Measurements from ENCODE around the gene PLEKHM3.

Gene PLEKHM3

DNA sequence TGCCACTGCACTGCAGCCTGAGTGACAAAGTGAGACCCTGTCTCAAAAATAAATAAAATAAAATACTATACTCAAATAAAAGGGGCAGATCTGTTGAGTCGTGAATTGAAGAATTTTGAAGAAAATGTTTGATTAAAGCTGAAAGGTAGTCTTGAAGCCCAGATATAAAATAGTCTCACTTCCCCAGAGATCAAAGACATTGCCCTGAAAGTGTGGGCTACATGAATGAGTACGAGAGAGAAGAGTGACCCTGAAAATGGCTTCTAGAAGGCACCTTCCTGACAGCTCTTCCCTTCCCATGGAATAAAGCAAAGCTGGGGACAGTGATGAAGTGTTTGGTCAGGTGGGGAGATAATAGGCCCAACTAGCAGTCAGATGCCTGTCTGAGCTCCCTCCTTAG, 241.8 kb downstream of the PLEKHM3 start:
- no peak for DNase-seq

DNA sequence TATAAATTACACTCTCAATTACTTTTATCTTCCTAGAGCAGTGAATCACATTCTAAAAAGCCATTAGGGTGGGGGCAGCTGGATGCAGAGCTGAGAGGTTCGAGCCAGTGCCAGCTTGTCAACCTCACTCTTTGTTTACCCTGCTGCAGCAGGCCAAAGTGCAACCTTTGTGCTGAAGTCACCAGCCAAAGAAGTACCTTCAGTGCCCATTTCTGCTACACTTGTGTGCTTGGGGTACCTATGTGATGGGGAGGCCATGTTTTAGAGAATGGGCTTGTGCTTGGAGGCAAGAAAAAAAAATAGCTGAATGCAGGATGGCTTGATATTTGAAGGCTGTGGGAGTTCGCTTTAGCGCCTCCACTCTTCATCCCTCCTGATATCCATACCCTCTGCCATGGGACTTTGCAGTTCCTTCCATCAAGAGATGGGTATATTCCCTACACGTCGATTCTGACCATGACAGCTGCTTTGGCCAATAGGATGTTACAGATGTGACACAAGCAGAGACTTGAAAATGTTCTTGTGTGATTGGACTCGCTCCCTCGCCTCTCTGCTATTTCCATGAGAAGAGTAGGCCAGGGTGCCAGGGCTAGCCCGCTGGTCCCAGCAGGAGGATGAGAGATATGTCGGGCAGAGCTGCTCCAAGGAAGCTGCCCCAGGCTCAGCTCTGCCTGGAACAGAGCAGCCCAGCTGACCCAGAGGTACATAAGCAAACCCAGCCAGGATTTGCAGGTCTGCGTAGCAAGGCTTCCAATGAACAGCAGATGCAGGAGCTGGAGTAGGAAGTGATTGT, 242.9 kb downstream of the PLEKHM3 start:
- DNase-seq: no peak

DNA sequence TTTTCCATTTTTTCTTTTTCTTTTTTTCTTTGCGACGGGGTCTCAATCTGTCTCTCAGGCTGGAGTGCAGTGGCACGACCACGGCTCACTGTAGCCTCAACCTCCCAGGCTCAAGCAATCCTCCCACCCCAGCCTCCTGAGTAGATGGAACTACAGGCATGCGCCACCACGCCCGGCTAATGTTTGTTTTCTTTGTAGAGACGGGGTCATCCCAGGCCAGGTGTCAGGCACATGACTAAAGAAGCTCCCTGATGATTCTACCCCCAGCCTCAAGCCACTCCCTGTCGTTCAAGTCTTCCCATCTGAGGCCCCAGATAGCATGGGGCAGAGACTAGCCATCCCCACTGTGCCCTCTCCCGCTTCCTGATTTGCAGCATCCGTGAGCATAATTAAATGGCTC, 245.8 kb downstream of the PLEKHM3 start:
- DNase-seq: no peak

DNA sequence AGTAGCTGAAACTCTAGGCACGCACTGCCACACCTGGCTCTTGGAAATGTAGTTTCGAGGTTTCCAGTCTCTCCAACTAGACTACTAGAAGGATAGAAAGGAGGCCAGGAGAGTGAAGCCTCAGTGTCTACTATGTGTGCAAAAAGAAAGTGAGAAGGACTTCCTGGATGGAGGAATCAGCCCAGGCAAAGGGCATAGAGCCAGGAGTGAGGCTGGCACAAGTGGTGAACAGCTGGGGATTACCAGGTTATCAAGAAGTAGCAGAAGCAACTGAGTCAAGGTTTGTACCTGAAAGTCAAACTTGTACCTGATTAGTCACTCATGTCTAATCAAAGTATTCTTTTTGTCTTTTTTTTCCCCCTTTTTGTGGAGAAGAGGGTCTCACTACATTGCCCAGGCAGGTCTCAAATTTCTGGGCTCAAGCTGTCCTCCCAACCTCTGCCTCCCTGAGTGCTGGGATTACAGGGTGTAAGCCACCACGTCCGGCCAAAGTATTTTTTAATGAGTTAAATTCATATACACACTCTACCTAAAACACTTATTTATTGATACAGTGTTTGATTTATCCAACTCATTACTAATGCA, 246.9 kb downstream of the PLEKHM3 start:
- DNase-seq: no peak

DNA sequence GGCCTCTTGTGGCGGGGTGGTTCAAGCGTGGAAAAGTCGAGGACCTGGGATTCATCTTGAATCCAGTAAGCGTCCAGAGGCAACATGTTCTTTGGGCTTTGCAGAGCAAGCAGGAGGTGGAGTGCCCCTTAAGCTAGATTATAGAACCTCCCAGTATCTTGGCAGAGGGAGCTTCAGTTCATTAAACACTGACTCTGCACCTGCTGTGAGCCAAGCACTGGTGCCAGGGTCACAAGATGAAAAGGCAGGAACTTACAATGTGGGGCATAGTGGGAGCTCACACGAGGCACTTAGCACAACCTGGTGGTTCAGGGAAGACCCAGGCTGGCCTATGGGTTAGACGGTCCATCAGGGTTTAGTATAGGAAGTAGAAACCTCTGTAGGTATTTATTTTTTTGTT, 248.2 kb downstream of the PLEKHM3 start:
- no peak for DNase-seq

DNA sequence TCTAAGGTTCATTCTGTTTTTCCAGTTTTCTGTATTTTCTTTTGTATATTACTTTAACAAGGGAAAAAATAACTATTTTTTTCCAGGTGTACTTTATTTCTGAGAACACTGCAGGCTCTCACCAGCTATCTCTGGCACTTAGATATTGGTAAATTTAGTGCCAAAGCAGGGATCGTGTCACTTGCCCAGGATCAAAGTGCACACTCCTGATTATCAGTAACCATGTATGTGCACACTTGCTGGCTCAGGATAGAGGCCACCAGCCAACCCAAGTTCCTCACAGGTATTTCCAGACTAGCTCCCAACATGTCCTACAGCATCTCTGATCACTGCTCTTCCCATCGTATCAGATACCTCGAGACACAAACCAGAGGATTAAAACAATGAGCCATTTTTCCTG, 249.9 kb downstream of the PLEKHM3 start:
- DNase-seq: no peak

DNA sequence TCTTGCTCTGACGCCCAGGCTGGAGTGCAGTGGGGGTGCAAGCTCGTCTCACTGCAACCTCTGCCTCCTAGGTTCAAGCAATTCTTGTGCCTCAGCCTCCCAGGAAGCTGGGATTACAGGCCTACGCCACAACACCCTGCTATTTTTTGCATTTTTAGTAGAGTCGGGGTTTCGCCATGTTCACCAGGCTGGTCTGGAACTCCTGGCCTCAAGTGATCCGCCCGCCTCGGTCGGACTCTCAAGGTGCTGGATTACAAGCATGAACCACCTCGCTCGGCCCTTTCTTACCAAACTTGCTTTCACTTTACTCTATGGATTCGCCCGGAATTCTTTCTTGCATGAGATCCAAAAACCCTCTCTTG, 252.5 kb downstream of the PLEKHM3 start:
- DNase-seq: no peak

DNA sequence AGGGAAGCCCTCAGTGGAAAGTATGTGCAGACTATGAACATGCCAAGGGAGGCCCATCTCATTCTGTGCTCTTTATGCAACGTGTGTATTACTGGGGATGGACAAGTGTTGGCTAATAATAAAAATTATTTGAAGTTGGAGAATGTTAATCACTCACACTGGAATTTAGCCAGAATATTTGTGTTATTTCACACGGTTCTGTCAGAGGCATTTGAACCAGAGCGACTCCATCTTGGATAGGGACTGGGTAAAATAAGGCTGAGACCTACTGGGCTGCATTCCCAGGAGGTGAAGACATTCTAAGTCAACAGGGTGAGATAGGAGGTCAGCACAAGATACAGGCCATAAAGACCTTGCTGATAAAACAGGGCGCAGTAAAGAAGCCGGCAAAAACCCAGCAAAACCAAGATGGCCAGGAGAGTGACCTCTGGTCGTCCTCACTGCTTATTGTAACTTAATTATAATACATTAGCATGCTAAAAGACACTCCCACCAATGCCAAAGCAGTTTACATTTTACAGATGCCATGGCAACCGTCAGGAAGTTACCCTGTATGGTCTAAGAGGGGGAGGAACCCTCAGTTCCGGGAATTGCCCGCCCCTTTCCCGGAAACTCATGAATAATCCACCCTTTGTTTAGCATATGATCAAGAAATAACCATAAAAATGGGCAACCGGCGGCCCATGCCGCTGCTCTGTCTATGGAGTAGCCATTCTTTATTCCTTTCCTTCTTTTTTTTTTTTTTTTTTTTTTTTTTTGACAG, 253.1 kb downstream of the PLEKHM3 start:
- DNase-seq: peak; percentile 67

DNA sequence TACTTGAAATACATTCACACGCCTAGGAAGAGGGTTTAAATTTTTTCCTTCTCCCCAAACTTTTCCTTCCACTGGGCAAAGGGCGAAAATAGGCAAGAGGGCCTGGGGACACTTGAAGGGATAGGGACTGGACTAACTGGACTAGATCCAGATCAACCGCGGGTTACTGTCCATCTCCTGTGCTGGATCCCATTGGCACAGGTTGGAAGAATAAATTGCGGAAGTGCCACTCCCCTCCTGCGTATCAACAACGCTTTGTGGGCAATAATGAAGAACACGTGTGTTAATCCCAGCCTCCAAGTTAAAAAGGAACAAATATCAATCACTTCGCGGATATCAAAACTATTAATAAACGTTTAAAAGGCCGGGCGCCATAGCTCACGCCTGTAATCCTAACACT, 253.9 kb downstream of the PLEKHM3 start:
- no peak for DNase-seq
